HEK293 (cell line): ENCODE measurements around the gene PLAAT4.

ENCODE experiments used
- CTCF ChIA-PET: fragments of 350-600 bp; formaldehyde crosslinking; extraction: SDS; loops from one replicate; lab custom pipeline; 2021; ENCODE audit warnings: antibody characterized with exemption; lab: Yijun Ruan, JAX
- POLR2A ChIA-PET: fragments of 300-600 bp; formaldehyde crosslinking; extraction: SDS; loops from one replicate; lab custom pipeline; 2020; ENCODE audit warnings: antibody characterized with exemption, inconsistent platforms; lab: Yijun Ruan, JAX
- H3K27ac ChIP-seq: fragments of 200-500 bp; sonication (Bioruptor generic); 2 replicates; pipeline ENCODE4 v1.5.1; 2014; ENCODE audit warnings: low read depth, low read length, control low read depth, inconsistent platforms; ENCODE audit errors: extremely low read depth
- H3K36me3 ChIP-seq, 2 experiments: fragments of 200-500 bp in 1 of 2; sonication (Bioruptor generic) in 1 of 2; 1 replicate in 1 of 2; 2 replicates in 1 of 2; pipeline ENCODE4 v1.5.1; 2014 to 2017; ENCODE audit warnings: inconsistent platforms in 2 of 2, low read length in 2 of 2; ENCODE audit not compliant: control insufficient read depth in 2 of 2, insufficient read depth in 1 of 2
- H3K4me1 ChIP-seq: fragments of 200-500 bp; sonication (Bioruptor generic); 2 replicates; pipeline ENCODE4 v1.5.1; 2014; ENCODE audit warnings: mild to moderate bottlenecking, low read length, inconsistent platforms; ENCODE audit not compliant: control insufficient read depth, insufficient read depth
- H3K4me3 ChIP-seq: 2 replicates; pipeline ENCODE4 v1.5.1; 2011; ENCODE audit warnings: low read depth, mild to moderate bottlenecking, control low read depth, low read length, moderate library complexity
- H3K9me3 ChIP-seq: fragments of 200-500 bp; sonication (Bioruptor generic); 2 replicates; pipeline ENCODE4 v1.5.1; 2014; ENCODE audit warnings: low read depth, low read length, inconsistent platforms; ENCODE audit not compliant: control insufficient read depth, insufficient read depth
- AEBP2 ChIP-seq: fragments of 450-650 bp; formaldehyde crosslinking; IDR thresholded peaks from 2 replicates; pipeline ENCODE4 v1.5.1; 2016; ENCODE audit warnings: missing biosample characterization, missing genetic modification characterization, borderline replicate concordance
- PRDM1 ChIP-seq: fragments of 450-650 bp; formaldehyde crosslinking; IDR thresholded peaks from 2 replicates; pipeline ENCODE4; 2016; ENCODE audit warnings: missing biosample characterization, missing genetic modification characterization
- SALL2 ChIP-seq: fragments of 450-650 bp; formaldehyde crosslinking; IDR thresholded peaks from 2 replicates; pipeline ENCODE4 v1.5.0; 2017; ENCODE audit warnings: missing biosample characterization, mild to moderate bottlenecking, missing genetic modification characterization, borderline replicate concordance
- WT1 ChIP-seq: fragments of 450-650 bp; formaldehyde crosslinking; IDR thresholded peaks from 2 replicates; pipeline ENCODE4 v1.5.1; 2016; ENCODE audit warnings: missing biosample characterization, missing genetic modification characterization
- ZBTB44 ChIP-seq: fragments of 450-650 bp; IDR thresholded peaks from 2 replicates; pipeline ENCODE4 v1.5.1; 2018; ENCODE audit warnings: missing biosample characterization, mild to moderate bottlenecking, missing genetic modification characterization
- ZBTB8A ChIP-seq: fragments of 450-650 bp; formaldehyde crosslinking; IDR thresholded peaks from 2 replicates; pipeline ENCODE4 v1.5.1; 2016; ENCODE audit warnings: missing biosample characterization, missing genetic modification characterization
- ZEB2 ChIP-seq: fragments of 450-650 bp; formaldehyde crosslinking; IDR thresholded peaks from 2 replicates; pipeline ENCODE4 v1.5.1; 2016; ENCODE audit warnings: missing biosample characterization, missing genetic modification characterization
- ZNF114 ChIP-seq: fragments of 450-650 bp; formaldehyde crosslinking; IDR thresholded peaks from 2 replicates; pipeline ENCODE4 v1.5.0; 2017; ENCODE audit warnings: missing biosample characterization, missing genetic modification characterization
- ZNF157 ChIP-seq: fragments of 450-650 bp; formaldehyde crosslinking; IDR thresholded peaks from 2 replicates; pipeline ENCODE4 v1.5.1; 2016; ENCODE audit warnings: missing biosample characterization, missing genetic modification characterization
- ZNF169 ChIP-seq: fragments of 450-650 bp; formaldehyde crosslinking; IDR thresholded peaks from 2 replicates; pipeline ENCODE4 v1.5.1; 2016; ENCODE audit warnings: missing biosample characterization, missing genetic modification characterization
- ZNF2 ChIP-seq: fragments of 450-650 bp; formaldehyde crosslinking; IDR thresholded peaks from 2 replicates; pipeline ENCODE4 v1.5.1; 2016; ENCODE audit warnings: missing biosample characterization, missing genetic modification characterization
- ZNF311 ChIP-seq: fragments of 450-650 bp; formaldehyde crosslinking; IDR thresholded peaks from 2 replicates; pipeline ENCODE4 v1.5.1; 2017; ENCODE audit warnings: missing biosample characterization, missing genetic modification characterization, borderline replicate concordance
- ZNF473 ChIP-seq: fragments of 450-650 bp; formaldehyde crosslinking; IDR thresholded peaks from 2 replicates; pipeline ENCODE4 v1.5.1; 2017; ENCODE audit warnings: missing biosample characterization, missing genetic modification characterization
- ZNF561 ChIP-seq: fragments of 450-650 bp; IDR thresholded peaks from 2 replicates; pipeline ENCODE4 v1.5.1; 2018; ENCODE audit warnings: missing biosample characterization, missing genetic modification characterization, borderline replicate concordance
- ZNF571 ChIP-seq: fragments of 450-650 bp; formaldehyde crosslinking; IDR thresholded peaks from 2 replicates; pipeline ENCODE4 v1.5.0; 2017; ENCODE audit warnings: missing biosample characterization, missing genetic modification characterization
- ZNF624 ChIP-seq: fragments of 450-650 bp; formaldehyde crosslinking; IDR thresholded peaks from 2 replicates; pipeline ENCODE4 v1.5.1; 2017; ENCODE audit warnings: missing biosample characterization, missing genetic modification characterization
- ZNF785 ChIP-seq: fragments of 450-650 bp; formaldehyde crosslinking; IDR thresholded peaks from 2 replicates; pipeline ENCODE4 v1.5.1; 2016; ENCODE audit warnings: missing biosample characterization, missing genetic modification characterization
- TF ChIP-seq, protein P1 (sequence below): fragments of 450-650 bp; formaldehyde crosslinking; IDR thresholded peaks from 2 replicates; pipeline ENCODE4 v1.5.1; 2016; ENCODE audit warnings: missing biosample characterization, missing genetic modification characterization
- TF ChIP-seq, protein P2 (sequence below): fragments of 450-650 bp; formaldehyde crosslinking; IDR thresholded peaks from 2 replicates; pipeline ENCODE4 v1.5.1; 2016; ENCODE audit warnings: missing biosample characterization, missing genetic modification characterization

PLAAT4 gene

DNA sequence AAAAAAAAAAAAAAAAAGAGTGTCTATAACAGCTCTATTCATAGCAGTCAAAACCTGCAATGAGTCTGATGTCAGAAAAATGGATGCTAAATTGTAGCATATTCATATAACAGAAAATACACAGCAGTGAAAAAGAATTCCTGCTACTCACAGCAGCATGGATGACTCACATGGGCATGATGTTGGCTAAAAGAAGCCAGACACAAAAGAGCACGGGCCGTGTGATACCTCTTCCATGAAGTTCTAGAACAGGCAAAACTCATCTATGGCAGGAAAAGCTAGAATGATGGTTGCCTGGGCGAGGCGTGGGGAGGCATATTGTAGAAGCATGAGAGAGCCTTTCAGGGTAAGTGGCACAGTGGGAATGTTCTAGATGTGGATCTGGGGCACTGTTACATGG, 58.7 kb downstream of the PLAAT4 start:
- CTCF ChIA-PET, result no interaction called here
- POLR2A ChIA-PET, result no interaction called here

More for the DNA sequence above, 58.7 kb downstream of the PLAAT4 start:
- TF ChIP-seq ZNF473 (tag by site-specific recombination) (no peak), ZNF561 (tag by site-specific recombination) (no peak), ZNF2 (tag by site-specific recombination) (no peak), ZBTB44 (tag by site-specific recombination) (no peak), ZEB2 (tag by site-specific recombination) (no peak), AEBP2 (tag by site-specific recombination) (no peak), ZNF311 (tag by site-specific recombination) (no peak), ZNF571 (tag by site-specific recombination) (no peak), ZNF114 (tag by site-specific recombination) (no peak), ZNF169 (tag by site-specific recombination) (no peak), ZNF785 (tag by site-specific recombination) (no peak), PRDM1 (tag by site-specific recombination) (no peak), ZBTB8A (tag by site-specific recombination) (no peak), ZNF624 (tag by site-specific recombination) (no peak), ZNF157 (tag by site-specific recombination) (no peak), SALL2 (tag by site-specific recombination) (no peak), WT1 (tag by site-specific recombination) (no peak)
- TF ChIP-seq, protein P1, sequence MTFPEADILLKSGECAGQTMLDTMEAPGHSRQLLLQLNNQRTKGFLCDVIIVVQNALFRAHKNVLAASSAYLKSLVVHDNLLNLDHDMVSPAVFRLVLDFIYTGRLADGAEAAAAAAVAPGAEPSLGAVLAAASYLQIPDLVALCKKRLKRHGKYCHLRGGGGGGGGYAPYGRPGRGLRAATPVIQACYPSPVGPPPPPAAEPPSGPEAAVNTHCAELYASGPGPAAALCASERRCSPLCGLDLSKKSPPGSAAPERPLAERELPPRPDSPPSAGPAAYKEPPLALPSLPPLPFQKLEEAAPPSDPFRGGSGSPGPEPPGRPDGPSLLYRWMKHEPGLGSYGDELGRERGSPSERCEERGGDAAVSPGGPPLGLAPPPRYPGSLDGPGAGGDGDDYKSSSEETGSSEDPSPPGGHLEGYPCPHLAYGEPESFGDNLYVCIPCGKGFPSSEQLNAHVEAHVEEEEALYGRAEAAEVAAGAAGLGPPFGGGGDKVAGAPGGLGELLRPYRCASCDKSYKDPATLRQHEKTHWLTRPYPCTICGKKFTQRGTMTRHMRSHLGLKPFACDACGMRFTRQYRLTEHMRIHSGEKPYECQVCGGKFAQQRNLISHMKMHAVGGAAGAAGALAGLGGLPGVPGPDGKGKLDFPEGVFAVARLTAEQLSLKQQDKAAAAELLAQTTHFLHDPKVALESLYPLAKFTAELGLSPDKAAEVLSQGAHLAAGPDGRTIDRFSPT (tag by site-specific recombination), result no peak
- TF ChIP-seq, protein P2, sequence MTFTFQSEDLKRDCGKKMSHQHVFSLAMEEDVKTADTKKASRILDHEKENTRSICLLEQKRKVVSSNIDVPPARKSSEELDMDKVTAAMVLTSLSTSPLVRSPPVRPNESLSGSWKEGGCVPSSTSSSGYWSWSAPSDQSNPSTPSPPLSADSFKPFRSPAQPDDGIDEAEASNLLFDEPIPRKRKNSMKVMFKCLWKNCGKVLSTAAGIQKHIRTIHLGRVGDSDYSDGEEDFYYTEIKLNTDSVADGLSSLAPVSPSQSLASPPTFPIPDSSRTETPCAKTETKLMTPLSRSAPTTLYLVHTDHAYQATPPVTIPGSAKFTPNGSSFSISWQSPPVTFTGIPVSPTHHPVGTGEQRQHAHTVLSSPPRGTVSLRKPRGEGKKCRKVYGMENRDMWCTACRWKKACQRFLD (tag by site-specific recombination), result no peak
- Histone ChIP-seq H3K9me3 (no peaks in the 10 kb centered on the region), H3K4me1 (no peaks in the 10 kb centered on the region), H3K4me3 (no peak overlapping the region), H3K27ac (no peak overlapping the region), H3K36me3 (peaks cover 0 to 28% of the 10 kb centered on the region in 2 experiments; a peak in 1 of 3 replicates)
